Erythroblast (primary cell): Measurements from ENCODE around the gene PER1.

ENCODE experiments used
- GATA1 ChIP-seq: IDR thresholded peaks from 2 replicates; pipeline ENCODE4 v1.6.1; 2011; ENCODE audit warnings: low read depth, mild to moderate bottlenecking, control low read depth, low read length, moderate library complexity
- POLR2A ChIP-seq: IDR thresholded peaks from 2 replicates; pipeline ENCODE4 v1.6.1; 2011; ENCODE audit warnings: mild to moderate bottlenecking, low read length

- no peak for TF ChIP-seq POLR2A
- TF ChIP-seq GATA1: no peak
These were observed 38.3 kb upstream of the PER1 start for GRCh38 chr17:8190506-8190905.
